ENCODE measurements around the gene FGGY.

FGGY gene

DNA sequence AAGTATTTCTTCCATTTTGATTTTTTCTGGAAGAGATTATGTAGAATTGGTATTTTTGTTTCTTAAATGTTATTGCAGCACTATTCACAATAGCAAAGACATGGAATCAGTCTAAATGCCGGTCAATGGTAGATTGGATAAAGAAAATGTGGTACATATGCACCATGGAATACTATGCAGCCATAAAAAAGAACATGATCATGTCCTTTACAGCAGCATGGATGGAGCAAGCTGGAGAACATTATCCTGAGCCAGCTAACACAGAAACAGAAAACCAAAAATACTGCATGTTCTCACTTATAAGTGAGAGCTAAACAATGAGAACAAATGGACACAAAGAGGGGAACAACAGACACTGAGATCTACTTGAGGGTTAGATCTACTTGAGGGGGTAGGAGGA is 5.4 kb downstream of the FGGY start:
- in situ Hi-C loops (cut with HindIII; ENCODE audit: low sequenced_read_pairs): no loop called here
- H3K4me3 ChIP-seq (ENCODE audit: low read depth, low read length): no peak overlapping the region
- no peak for DNase-seq (ENCODE audit: low read depth)
- TF ChIP-seq, protein P1, sequence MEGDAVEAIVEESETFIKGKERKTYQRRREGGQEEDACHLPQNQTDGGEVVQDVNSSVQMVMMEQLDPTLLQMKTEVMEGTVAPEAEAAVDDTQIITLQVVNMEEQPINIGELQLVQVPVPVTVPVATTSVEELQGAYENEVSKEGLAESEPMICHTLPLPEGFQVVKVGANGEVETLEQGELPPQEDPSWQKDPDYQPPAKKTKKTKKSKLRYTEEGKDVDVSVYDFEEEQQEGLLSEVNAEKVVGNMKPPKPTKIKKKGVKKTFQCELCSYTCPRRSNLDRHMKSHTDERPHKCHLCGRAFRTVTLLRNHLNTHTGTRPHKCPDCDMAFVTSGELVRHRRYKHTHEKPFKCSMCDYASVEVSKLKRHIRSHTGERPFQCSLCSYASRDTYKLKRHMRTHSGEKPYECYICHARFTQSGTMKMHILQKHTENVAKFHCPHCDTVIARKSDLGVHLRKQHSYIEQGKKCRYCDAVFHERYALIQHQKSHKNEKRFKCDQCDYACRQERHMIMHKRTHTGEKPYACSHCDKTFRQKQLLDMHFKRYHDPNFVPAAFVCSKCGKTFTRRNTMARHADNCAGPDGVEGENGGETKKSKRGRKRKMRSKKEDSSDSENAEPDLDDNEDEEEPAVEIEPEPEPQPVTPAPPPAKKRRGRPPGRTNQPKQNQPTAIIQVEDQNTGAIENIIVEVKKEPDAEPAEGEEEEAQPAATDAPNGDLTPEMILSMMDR (IDR thresholded peaks at IDR 0.05; ENCODE audit: low read depth, low read length, missing control alignments): no peak

DNA sequence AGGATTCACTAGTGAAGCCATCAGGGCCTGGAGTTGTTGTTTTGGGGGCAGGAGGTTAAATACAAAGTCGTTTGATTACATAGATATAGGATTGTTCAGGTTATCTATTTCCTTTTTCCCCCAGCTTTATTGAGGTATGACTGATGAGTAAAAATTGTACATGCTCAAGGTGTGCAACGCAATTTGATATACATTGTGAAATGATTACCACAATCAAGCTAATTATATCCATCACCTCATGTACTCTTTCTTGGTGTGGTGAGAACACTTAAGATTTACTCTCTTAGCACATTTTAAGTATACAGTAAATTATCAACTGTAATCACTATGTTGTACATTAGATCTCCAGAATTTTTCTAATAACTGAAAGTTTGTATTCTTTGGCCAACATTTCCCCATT is 6.0 kb downstream of the FGGY start:
- no peak overlapping the region for H3K4me3 ChIP-seq (ENCODE audit: low read depth, low read length)
- TF ChIP-seq, protein P1 (IDR thresholded peaks at IDR 0.05; ENCODE audit: low read depth, low read length, missing control alignments): no peak
- DNase-seq (ENCODE audit: low read depth): no peak
- in situ Hi-C loops (cut with HindIII; ENCODE audit: low sequenced_read_pairs): no loop called here

DNA sequence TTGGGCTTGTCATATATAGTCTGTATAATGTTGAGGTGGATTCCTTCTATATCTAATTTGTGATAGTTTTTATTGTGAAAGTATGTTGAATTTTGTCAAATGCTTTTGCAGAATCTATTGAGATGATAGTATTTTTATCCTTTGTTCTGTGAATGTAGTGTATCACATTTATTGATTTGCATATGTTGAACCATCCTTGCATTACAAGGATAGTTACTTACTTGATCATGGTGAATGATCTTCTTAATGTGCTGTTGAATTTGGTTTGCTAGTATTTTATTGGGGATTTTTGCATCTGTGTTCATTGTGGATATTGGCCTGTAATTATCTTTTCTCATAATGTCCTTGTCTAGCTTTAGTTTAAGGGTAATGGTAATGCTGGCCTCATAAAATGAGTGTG is 8.3 kb downstream of the FGGY start:
- in situ Hi-C loops (cut with HindIII; ENCODE audit: low sequenced_read_pairs): no loop called here
- TF ChIP-seq, protein P1 (IDR thresholded peaks at IDR 0.05; ENCODE audit: low read depth, low read length, missing control alignments): no peak
- H3K4me3 ChIP-seq (ENCODE audit: low read depth, low read length): no peak overlapping the region
- DNase-seq (ENCODE audit: low read depth): no peak

DNA sequence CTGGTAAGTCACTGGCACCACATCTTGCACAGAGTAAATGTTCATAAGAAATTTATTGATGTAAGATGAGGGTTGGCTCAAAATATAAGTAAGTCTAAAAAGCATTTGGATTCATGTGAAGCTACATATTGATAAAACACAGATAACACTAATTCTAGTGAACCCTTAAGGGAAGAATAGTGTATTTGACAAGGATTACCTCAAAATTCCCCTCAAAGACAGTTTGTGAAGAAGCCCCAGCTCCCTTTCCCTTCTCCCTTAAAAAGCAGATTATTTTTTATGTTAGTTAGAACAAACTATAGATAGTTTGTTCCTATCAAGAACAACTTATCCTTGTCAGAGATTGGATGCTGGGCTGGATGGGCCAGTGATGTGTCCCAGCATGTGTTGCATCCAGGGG is 10.7 kb downstream of the FGGY start:
- H3K4me3 ChIP-seq (ENCODE audit: low read depth, low read length): no peak overlapping the region
- in situ Hi-C loops (cut with HindIII; ENCODE audit: low sequenced_read_pairs): no loop called here
- TF ChIP-seq, protein P1 (IDR thresholded peaks at IDR 0.05; ENCODE audit: low read depth, low read length, missing control alignments): no peak
- no peak for DNase-seq (ENCODE audit: low read depth)

DNA sequence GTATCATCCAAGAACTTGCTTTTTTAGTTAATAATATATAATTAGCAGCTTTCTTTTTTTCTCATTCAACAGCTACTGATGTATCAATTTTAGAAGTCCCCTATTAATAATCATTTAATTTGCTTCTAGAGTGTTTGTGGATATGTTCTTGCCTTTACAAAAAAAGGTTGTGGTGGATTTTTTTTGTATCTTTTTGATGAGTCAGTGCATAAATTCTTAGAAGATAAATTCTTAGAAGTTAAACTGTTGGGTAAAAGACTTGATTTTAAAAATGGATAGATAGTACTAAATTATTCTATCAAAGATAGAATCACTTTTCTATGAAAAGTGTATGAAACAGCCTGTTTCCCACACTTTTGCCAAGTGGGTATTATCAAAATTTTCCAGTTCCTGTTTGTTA is 11.9 kb downstream of the FGGY start:
- in situ Hi-C loops (cut with HindIII; ENCODE audit: low sequenced_read_pairs): no loop called here
- TF ChIP-seq, protein P1 (IDR thresholded peaks at IDR 0.05; ENCODE audit: low read depth, low read length, missing control alignments): no peak
- DNase-seq (ENCODE audit: low read depth): no peak

DNA sequence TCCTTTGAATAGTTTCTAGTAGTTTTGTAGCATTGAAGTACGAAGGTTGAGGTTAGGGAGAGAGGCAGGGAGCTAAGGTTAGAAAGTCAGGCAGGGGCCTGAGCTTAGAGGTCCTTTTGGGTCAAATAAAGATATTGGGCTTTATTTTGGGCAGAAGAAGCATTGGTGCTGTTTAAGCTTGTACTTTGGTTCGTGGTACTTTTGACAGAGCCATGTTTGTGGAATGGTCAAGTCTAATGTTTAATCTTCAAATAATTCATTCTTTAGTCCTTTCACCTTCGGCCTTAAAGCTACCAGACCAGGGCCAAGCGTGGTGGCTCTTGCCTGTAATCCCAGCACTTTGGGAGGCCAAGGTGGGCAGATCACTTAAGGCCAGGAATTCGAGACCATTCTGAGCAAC is 12.5 kb downstream of the FGGY start:
- in situ Hi-C loops (cut with HindIII; ENCODE audit: low sequenced_read_pairs): no loop called here
- TF ChIP-seq, protein P1 (IDR thresholded peaks at IDR 0.05; ENCODE audit: low read depth, low read length, missing control alignments): no peak
- H3K4me3 ChIP-seq (ENCODE audit: low read depth, low read length): no peak overlapping the region
- no peak for DNase-seq (ENCODE audit: low read depth)

More for the DNA sequence above, 11.9 kb downstream of the FGGY start:
- H3K4me3 ChIP-seq (ENCODE audit: low read depth, low read length): no peak overlapping the region
